Spleen (tissue), 11 donors: Measurements from ENCODE around the gene L3MBTL1. TPM values are rescaled to one million over a fixed set of nuclear protein-coding genes. Genes with fewer than 3 reads are reported as not detected.
A peak's percentile ranks its signal among the peaks of the same experiment; 100 is the strongest.

Experiments
- DNase-seq: peaks from one replicate; pipeline ENCODE4 v3.0.0-alpha.2; 2020
- H3K27ac ChIP-seq, 8 donors: fragments of 200-600 bp; sonication (generic) in 7 of 8; 1 replicate in 4 of 8; 2 replicates in 4 of 8; pipeline versions ENCODE4 v1.5.0 to v1.8.0; 2016 to 2021; ENCODE audit warnings: inconsistent platforms in 4 of 8, mild to moderate bottlenecking in 4 of 8, moderate library complexity in 1 of 8
- H3K27me3 ChIP-seq, 7 donors: fragments of 200-600 bp; sonication (generic) in 6 of 7; replicated peaks in 1 of 7; 1 replicate in 4 of 7; 2 replicates in 3 of 7; pipeline versions ENCODE4 v1.5.0 to v1.8.0; 2016 to 2021; ENCODE audit warnings: inconsistent platforms in 3 of 7, mild to moderate bottlenecking in 1 of 7
- H3K36me3 ChIP-seq, 6 donors: fragments of 200-600 bp; sonication (generic) in 5 of 6; 1 replicate in 4 of 6; 2 replicates in 2 of 6; pipeline versions ENCODE4 v1.5.0 to v1.8.0; 2016 to 2021; ENCODE audit warnings: inconsistent platforms in 2 of 6
- H3K4me1 ChIP-seq, 6 donors: fragments of 200-600 bp; sonication (generic) in 5 of 6; 1 replicate in 3 of 6; 2 replicates in 3 of 6; pipeline versions ENCODE4 v1.5.0 to v1.8.0; 2016 to 2021; ENCODE audit warnings: inconsistent platforms in 3 of 6
- H3K4me3 ChIP-seq, 8 donors: fragments of 200-600 bp; sonication (generic) in 7 of 8; 1 replicate in 4 of 8; 2 replicates in 4 of 8; pipeline versions ENCODE4 v1.5.0 to v1.8.0; 2016 to 2021; ENCODE audit warnings: inconsistent platforms in 4 of 8, mild to moderate bottlenecking in 4 of 8, moderate library complexity in 2 of 8
- H3K9me3 ChIP-seq, 8 donors: fragments of 200-600 bp; sonication (generic) in 7 of 8; 1 replicate in 4 of 8; 2 replicates in 4 of 8; pipeline versions ENCODE4 v1.5.0 to v1.8.0; 2016 to 2021; ENCODE audit warnings: inconsistent platforms in 4 of 8
- CTCF ChIP-seq, 11 experiments: fragments of 200-600 bp in 7 of 11; fragments of 450-650 bp in 4 of 11; sonication (generic) in 4 of 11; IDR thresholded peaks in 8 of 11; conservative IDR thresholded peaks in 3 of 11; 1 replicate in 7 of 11; 2 replicates in 4 of 11; pipeline versions ENCODE4 v1.4.0 to v1.8.0; 2016 to 2021; ENCODE audit warnings: antibody characterized with exemption in 11 of 11, inconsistent platforms in 4 of 11, mild to moderate bottlenecking in 1 of 11
- POLR2A ChIP-seq, 3 donors: fragments of 450-650 bp; IDR thresholded peaks; one replicate each; pipeline ENCODE4 v1.5.1; 2017; ENCODE audit warnings: antibody characterized with exemption in 3 of 3, mild to moderate bottlenecking in 1 of 3
- POLR2AphosphoS5 ChIP-seq, 3 donors: sonication (generic); formaldehyde crosslinking; IDR thresholded peaks; one replicate each; pipeline ENCODE4 v1.5.1; 2017; ENCODE audit warnings: antibody characterized with exemption in 3 of 3
- WGBS, 5 donors: extraction: QIAGEN DNeasy Blood & Tissue Kit in 3 of 5; methylation state at CpG; one replicate each; pipeline versions ENCODE4 v1.1.5 to v1.1.7; 2013 to 2018; 5-methylcytosine and 5-hydroxymethylcytosine counted together
- intact Hi-C: fragments of 100-400 bp; cut with DNase I; formaldehyde crosslinking; loops from one replicate; pipeline ENCODE4 v1.15.0; 2023; ENCODE audit warnings: low total_unique reads
- polyA plus RNA-seq, 3 donors: library from polyadenylated mRNA; stranded (reverse); fragments of 200-250 nt; gene quantifications; one replicate each; pipeline ENCODE4 v1.2.1, GENCODE V29; 2013
- total RNA-seq, 7 donors: library from RNA; depleted of rRNA in 3 of 7; stranded (reverse); fragments of >200 nt in 3 of 7; fragmentation: NEBNext Ultra II Directional in 4 of 7; extraction: Animal tissue kit (Norgen Biotek cat#: 25700) in 4 of 7; gene quantifications; one replicate each; pipeline versions ENCODE4 v1.1.0 to v1.2.1, GENCODE V29; 2016 to 2021
- donor health status: healthy with polysubstance abuse.
- donor health status: DM: no; HTN: no; CAD: no; lungs with moderate emphysema.
- donor health status: DM: no; HTN: no; CAD: no.
- donor health status: Bipolar disorder and iron deficiency.
- donor health status: healthy.
- donor health status: DM: no; HTN: no; CAD: no.
- donor health status: DM: yes; HTN: yes; CAD: no.

Gene L3MBTL1
- total and polyA plus RNA-seq, 10 donors: 3.1 to 19.1 (median 14.1) TPM

GRCh38 chr20:43549416-43550065, 42.0 kb downstream of the L3MBTL1 start:
- Histone ChIP-seq H3K4me3 (no peak overlapping the region), H3K27me3 (no peaks in the 10 kb centered on the region), H3K36me3 (peaks cover 0 to 39% (median 0%) of the 10 kb centered on the region in 6 donors), H3K9me3 (peaks cover 0 to 8% (median 5%) of the 10 kb centered on the region in 8 donors), H3K4me1 (no peaks in the 10 kb centered on the region), H3K27ac (no peak overlapping the region)
- DNase-seq: peak; percentile 38
- 87 to 98% (median 93%) methylated on average over 4 of the region's 4 CpGs for WGBS, 5 donors
- TF ChIP-seq CTCF (IDR thresholded peaks at IDR 0.05 in 8 of 11, conservative IDR thresholded peaks at IDR 0.05 in 3 of 11) (no peak), POLR2A (IDR thresholded peaks at IDR 0.05) (no peak), POLR2AphosphoS5 (IDR thresholded peaks at IDR 0.05) (no peak)
- intact Hi-C loops: no loop called here

GRCh38 chr20:43550456-43550855, 43.0 kb downstream of the L3MBTL1 start:
- H3K4me1 ChIP-seq: no peaks in the 10 kb centered on the region
- TF ChIP-seq POLR2A (IDR thresholded peaks at IDR 0.05) (no peak), CTCF (IDR thresholded peaks at IDR 0.05 in 8 of 11, conservative IDR thresholded peaks at IDR 0.05 in 3 of 11) (no peak), POLR2AphosphoS5 (IDR thresholded peaks at IDR 0.05) (no peak)
- peaks cover 0 to 29% (median 0%) of the 10 kb centered on the region in 6 donors for H3K36me3 ChIP-seq
- peak; percentile 32 for DNase-seq
- no peak overlapping the region for H3K4me3 ChIP-seq
- no peaks in the 10 kb centered on the region for H3K27me3 ChIP-seq
- intact Hi-C loops: no loop called here
- 81 to 93% (median 88%) methylated on average over 2 of the region's 2 CpGs for WGBS, 5 donors
- no peak overlapping the region for H3K27ac ChIP-seq
- peaks cover 0 to 8% (median 5%) of the 10 kb centered on the region in 8 donors for H3K9me3 ChIP-seq

- no peak for TF ChIP-seq CTCF (IDR thresholded peaks at IDR 0.05 in 8 of 11, conservative IDR thresholded peaks at IDR 0.05 in 3 of 11)
- TF ChIP-seq POLR2A (IDR thresholded peaks at IDR 0.05): no peak
- TF ChIP-seq POLR2AphosphoS5 (IDR thresholded peaks at IDR 0.05): no peak
- no peaks in the 10 kb centered on the region for H3K27me3 ChIP-seq
- H3K27ac ChIP-seq: no peak overlapping the region
- no peak overlapping the region for H3K4me3 ChIP-seq
- 58 to 86% (median 72%) methylated on average over 3 of the region's 3 CpGs for WGBS, 5 donors
- H3K9me3 ChIP-seq: no peaks in the 10 kb centered on the region
- DNase-seq: no peak
- H3K4me1 ChIP-seq: peaks cover 0 to 30% (median 3%) of the 10 kb centered on the region in 6 donors
- intact Hi-C loops: no loop called here
- H3K36me3 ChIP-seq: peaks cover 0 to 5% (median 0%) of the 10 kb centered on the region in 6 donors
Observed at GRCh38 chr20:43554369-43554768, 46.9 kb downstream of the L3MBTL1 start.

DNA sequence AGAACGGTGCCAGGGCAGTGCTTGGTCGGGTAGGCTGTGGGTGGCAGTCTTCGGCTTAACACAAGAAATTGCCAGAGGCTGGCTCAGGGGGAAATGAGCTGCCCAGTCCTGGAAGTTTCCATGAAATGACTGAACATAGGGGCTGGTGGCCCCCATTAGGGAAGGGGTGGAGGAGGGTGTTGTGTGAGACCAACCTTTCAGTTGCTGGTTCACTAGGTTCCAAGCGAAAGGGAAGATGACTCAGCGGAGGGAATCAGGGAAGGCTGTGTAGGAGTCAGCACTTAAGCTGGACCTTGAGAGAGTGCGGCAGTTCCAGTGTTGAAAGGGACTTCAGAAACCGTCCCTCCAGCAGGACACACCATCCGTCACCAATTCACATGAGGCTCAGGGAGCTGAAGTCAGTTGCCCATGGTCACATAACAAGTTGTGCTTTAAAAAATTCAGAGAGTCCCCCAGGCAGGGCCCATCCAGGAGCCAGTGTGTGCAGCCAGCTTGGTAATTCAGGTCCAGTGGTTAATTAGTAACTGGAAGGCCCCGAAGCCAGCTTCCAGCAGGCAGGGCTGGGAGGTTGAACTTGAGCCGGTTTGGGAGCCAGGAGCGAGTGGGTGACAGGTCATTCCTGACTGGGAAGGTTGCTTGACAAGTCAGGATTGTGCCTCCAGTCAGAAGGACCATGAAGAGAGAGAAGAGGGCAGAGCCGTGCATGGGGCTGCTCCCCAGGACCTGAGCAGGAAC, 51.1 kb downstream of the L3MBTL1 start, which contains the start of gene SGK2:
SGK2 (plus strand) TSS at position 616 of the 735 bp plus-strand sequence. CDS start 7,469 bp downstream, outside the sequence.
- intact Hi-C loops: no loop called here
- Histone ChIP-seq H3K27me3 (no peaks in the 10 kb centered on the region), H3K4me3 (no peak within 1 kb of the TSS), H3K4me1 (peaks cover 0 to 30% (median 3%) of the 10 kb centered on the region in 6 donors), H3K36me3 (no peaks in the 10 kb centered on the region), H3K9me3 (no peaks in the 10 kb centered on the region), H3K27ac (no peak within 1 kb of the TSS)
- 61 to 83% (median 74%) methylated on average over 12 of the region's 12 CpGs for WGBS, 5 donors
- peak; percentile 47 for DNase-seq
- no peak for TF ChIP-seq POLR2A (IDR thresholded peaks at IDR 0.05)
- TF ChIP-seq POLR2AphosphoS5 (IDR thresholded peaks at IDR 0.05): no peak
- TF ChIP-seq CTCF (IDR thresholded peaks at IDR 0.05 in 8 of 11, conservative IDR thresholded peaks at IDR 0.05 in 3 of 11): no peak
